ENCODE measurements around the gene LASP1.

Gene LASP1

DNA sequence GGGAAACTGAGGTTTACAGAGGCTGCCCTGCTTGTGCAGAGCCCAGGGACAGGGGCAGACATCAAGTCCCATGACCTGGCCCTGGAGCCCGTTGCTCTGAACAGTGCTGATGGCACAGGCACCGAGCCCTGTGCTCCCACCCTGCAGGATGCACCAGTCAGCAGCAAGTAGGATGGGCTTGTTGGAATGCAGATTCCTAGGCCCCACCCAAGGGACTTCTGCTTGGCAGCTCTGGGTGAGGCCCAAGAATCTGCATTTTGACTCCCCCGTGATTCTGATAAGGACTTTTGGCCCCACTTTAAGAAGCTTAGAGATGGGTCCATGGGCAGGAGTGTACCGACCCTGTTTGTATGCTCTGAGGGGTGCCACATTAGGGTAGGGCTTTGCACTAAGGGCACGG is 23.3 kb downstream of the LASP1 start:
- Histone ChIP-seq H3K9me3 (ENCODE audit: severe bottlenecking) (no peaks in the 10 kb centered on the region), H3K4me1 (ENCODE audit: insufficient read depth, poor library complexity, severe bottlenecking) (no peaks in the 10 kb centered on the region), H3K36me3 (ENCODE audit: low read depth) (peaks cover 81% of the 10 kb centered on the region), H3K27ac (ENCODE audit: poor library complexity, severe bottlenecking) (no peak overlapping the region), H3K27me3 (ENCODE audit: insufficient read depth, poor library complexity, severe bottlenecking) (no peaks in the 10 kb centered on the region), H3K4me3 (ENCODE audit: severe bottlenecking) (no peak overlapping the region)
- DNase-seq (ENCODE audit: low spot score): no peak
- ATAC-seq (ENCODE audit: low read depth): no peak
- TF ChIP-seq, protein P1, sequence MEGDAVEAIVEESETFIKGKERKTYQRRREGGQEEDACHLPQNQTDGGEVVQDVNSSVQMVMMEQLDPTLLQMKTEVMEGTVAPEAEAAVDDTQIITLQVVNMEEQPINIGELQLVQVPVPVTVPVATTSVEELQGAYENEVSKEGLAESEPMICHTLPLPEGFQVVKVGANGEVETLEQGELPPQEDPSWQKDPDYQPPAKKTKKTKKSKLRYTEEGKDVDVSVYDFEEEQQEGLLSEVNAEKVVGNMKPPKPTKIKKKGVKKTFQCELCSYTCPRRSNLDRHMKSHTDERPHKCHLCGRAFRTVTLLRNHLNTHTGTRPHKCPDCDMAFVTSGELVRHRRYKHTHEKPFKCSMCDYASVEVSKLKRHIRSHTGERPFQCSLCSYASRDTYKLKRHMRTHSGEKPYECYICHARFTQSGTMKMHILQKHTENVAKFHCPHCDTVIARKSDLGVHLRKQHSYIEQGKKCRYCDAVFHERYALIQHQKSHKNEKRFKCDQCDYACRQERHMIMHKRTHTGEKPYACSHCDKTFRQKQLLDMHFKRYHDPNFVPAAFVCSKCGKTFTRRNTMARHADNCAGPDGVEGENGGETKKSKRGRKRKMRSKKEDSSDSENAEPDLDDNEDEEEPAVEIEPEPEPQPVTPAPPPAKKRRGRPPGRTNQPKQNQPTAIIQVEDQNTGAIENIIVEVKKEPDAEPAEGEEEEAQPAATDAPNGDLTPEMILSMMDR (IDR thresholded peaks at IDR 0.05; ENCODE audit: poor library complexity, severe bottlenecking): no peak

DNA sequence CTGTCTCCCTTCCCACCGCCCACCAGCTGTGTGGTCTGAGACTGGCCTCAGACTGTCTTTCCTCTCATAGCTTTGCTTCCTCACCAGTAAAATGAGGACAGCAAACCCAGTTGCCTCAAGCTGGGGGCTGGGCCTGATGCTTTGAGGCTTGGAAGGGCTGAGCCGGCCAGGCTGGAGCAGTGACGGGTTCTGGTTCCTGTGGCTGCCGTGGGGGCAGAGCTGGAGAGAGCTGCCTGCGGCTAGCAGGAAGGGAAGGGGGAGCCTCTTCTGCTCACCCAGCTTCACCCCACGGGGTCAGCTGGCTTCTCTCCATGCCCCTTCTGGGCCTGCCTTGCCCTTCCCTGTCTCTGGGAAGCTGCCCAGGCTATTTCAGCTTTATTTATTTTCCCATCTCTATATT is 23.7 kb downstream of the LASP1 start:
- no peaks in the 10 kb centered on the region for H3K4me1 ChIP-seq (ENCODE audit: insufficient read depth, poor library complexity, severe bottlenecking)
- H3K9me3 ChIP-seq (ENCODE audit: severe bottlenecking): no peaks in the 10 kb centered on the region
- TF ChIP-seq, protein P1 (IDR thresholded peaks at IDR 0.05; ENCODE audit: poor library complexity, severe bottlenecking): no peak
- H3K27ac ChIP-seq (ENCODE audit: poor library complexity, severe bottlenecking): no peak overlapping the region
- H3K36me3 ChIP-seq (ENCODE audit: low read depth): peaks cover 80% of the 10 kb centered on the region
- ATAC-seq (ENCODE audit: low read depth) (no peak), DNase-seq (ENCODE audit: low spot score) (no peak)
- H3K27me3 ChIP-seq (ENCODE audit: insufficient read depth, poor library complexity, severe bottlenecking): no peaks in the 10 kb centered on the region
- H3K4me3 ChIP-seq (ENCODE audit: severe bottlenecking): no peak overlapping the region

DNA sequence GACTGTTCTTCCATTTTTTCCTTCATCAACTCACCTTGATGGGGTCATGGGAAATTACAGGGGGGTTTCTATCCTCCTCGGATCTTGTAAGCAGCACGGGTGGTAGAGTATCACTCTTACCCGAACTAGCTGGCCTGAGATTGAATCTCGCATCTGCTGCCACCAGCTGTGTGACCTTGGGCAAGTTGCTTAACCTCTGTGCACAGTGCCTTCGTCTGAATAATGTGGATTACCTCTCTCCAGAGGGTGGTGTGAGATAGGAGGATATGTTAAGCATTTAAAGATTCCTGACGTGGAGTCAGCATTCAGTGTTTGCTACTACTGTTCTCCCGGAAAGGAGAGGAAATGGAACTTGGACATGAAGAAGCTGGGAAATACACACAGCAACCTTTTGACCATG is 24.4 kb downstream of the LASP1 start:
- no peak overlapping the region for H3K27ac ChIP-seq (ENCODE audit: poor library complexity, severe bottlenecking)
- TF ChIP-seq, protein P1 (IDR thresholded peaks at IDR 0.05; ENCODE audit: poor library complexity, severe bottlenecking): no peak
- H3K36me3 ChIP-seq (ENCODE audit: low read depth): peaks cover 80% of the 10 kb centered on the region

DNA sequence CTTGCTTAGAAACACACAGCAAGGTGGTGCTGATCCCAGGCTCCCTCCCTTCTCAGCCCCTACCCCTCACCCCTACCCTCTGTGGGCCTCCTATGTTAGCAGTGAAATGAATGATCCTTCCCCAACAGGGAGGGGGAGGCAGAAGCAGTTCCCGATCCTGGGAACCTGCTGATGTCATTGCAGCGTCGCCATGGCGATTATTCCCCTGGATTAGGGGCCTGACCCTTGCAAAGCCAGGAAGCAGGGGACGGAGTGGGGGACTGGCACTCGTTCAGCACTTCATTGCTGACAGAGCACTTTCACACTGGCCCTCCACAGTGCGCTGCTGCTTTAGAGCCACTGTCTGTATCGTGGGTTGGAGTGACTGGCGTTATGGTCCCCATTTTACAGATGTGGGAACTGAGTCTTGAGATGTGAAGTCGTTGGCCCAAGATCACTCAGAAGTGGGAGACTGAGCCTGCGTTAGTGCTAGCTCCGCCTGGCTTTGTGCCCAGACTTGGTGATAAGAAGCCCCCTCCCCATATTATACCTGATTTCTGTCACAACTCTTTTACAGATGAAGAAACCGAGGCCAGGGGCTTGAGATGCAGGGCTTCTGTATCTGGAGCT is 26.6 kb downstream of the LASP1 start:
- H3K36me3 ChIP-seq (ENCODE audit: low read depth): peaks cover 73% of the 10 kb centered on the region
- no peak for DNase-seq (ENCODE audit: low spot score)
- H3K4me1 ChIP-seq (ENCODE audit: insufficient read depth, poor library complexity, severe bottlenecking): peaks cover 12% of the 10 kb centered on the region
- no peak overlapping the region for H3K4me3 ChIP-seq (ENCODE audit: severe bottlenecking)
- H3K27me3 ChIP-seq (ENCODE audit: insufficient read depth, poor library complexity, severe bottlenecking): no peaks in the 10 kb centered on the region
- no peak for ATAC-seq (ENCODE audit: low read depth)
- H3K9me3 ChIP-seq (ENCODE audit: severe bottlenecking): no peaks in the 10 kb centered on the region
- TF ChIP-seq, protein P1 (IDR thresholded peaks at IDR 0.05; ENCODE audit: poor library complexity, severe bottlenecking): no peak
- no peak overlapping the region for H3K27ac ChIP-seq (ENCODE audit: poor library complexity, severe bottlenecking)

More for the DNA sequence above, 24.4 kb downstream of the LASP1 start:
- no peaks in the 10 kb centered on the region for H3K27me3 ChIP-seq (ENCODE audit: insufficient read depth, poor library complexity, severe bottlenecking)
- ATAC-seq (ENCODE audit: low read depth) (no peak), DNase-seq (ENCODE audit: low spot score) (no peak)
- H3K4me1 ChIP-seq (ENCODE audit: insufficient read depth, poor library complexity, severe bottlenecking): no peaks in the 10 kb centered on the region
- no peaks in the 10 kb centered on the region for H3K9me3 ChIP-seq (ENCODE audit: severe bottlenecking)
- no peak overlapping the region for H3K4me3 ChIP-seq (ENCODE audit: severe bottlenecking)

DNA sequence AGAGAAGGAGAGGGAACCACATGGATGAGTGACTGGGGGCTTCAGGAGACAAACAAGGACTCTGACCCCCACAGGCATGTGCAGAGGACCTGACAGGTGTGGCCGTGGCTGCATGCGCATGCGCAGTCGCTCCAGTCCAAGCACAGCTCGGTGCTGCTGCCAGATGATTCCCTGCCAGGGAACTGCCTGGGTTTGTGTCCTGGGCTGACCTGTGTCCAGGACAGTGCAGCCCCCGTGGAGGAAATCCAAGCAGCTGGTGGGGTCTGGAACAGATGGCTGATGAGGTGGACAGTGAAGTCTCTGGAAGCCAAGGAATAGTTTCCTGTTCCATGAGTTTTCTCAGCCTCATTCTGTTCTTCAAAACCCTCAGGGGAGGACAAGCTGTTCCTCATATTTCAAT is 27.3 kb downstream of the LASP1 start:
- ATAC-seq (ENCODE audit: low read depth): no peak
- H3K36me3 ChIP-seq (ENCODE audit: low read depth): peaks cover 76% of the 10 kb centered on the region
- peaks cover 12% of the 10 kb centered on the region for H3K4me1 ChIP-seq (ENCODE audit: insufficient read depth, poor library complexity, severe bottlenecking)

More for the DNA sequence above, 27.3 kb downstream of the LASP1 start:
- TF ChIP-seq, protein P1 (IDR thresholded peaks at IDR 0.05; ENCODE audit: poor library complexity, severe bottlenecking): no peak
- no peak overlapping the region for H3K27ac ChIP-seq (ENCODE audit: poor library complexity, severe bottlenecking)
- no peaks in the 10 kb centered on the region for H3K9me3 ChIP-seq (ENCODE audit: severe bottlenecking)
- H3K4me3 ChIP-seq (ENCODE audit: severe bottlenecking): no peak overlapping the region
- H3K27me3 ChIP-seq (ENCODE audit: insufficient read depth, poor library complexity, severe bottlenecking): no peaks in the 10 kb centered on the region
- no peak for DNase-seq (ENCODE audit: low spot score)
